DMS79 treated with DMSO at 0.1 percent for 48 hours (cell line): ENCODE data around the gene GLB1L3.

ENCODE experiments used
- DNase-seq: peaks from one replicate; lab custom pipeline; 2025; lab: John Stamatoyannopoulos, UW

Gene GLB1L3

DNA sequence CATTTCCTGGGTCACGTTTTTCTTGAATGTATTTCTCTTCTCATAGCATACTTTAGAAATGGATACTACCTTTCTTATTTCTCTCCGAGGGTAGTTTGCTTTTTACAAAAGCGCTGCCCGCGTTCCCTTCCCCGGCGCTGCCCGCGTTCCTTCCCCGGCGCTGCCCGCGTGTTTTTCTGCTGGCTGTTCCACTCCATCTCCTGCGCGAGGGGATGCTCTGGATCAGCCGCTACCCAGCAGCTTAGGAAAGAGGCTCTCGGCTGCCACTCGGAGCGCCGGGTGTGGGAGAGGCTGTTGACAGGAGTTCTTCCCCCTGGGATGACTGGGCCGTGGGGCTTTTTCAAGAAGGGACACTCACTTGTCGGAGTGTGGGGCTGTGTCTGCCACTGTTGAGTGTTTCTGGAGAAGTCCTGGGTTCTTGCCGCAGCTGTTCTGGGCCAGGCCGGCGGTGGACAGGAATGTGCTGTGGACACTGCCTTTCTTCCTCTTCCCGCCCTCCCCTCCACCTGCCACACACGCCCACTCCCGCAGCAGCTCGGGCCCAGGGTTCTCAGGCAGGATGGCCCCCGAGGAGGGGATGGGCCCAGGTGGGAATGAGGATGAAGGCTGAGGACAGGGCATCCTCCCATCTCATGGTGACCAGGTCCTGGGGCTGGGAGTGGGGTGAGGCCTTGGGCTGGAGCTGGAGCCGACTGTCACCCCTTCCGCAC lies 86.2 kb downstream of the GLB1L3 start:
- DNase-seq: no peak

DNA sequence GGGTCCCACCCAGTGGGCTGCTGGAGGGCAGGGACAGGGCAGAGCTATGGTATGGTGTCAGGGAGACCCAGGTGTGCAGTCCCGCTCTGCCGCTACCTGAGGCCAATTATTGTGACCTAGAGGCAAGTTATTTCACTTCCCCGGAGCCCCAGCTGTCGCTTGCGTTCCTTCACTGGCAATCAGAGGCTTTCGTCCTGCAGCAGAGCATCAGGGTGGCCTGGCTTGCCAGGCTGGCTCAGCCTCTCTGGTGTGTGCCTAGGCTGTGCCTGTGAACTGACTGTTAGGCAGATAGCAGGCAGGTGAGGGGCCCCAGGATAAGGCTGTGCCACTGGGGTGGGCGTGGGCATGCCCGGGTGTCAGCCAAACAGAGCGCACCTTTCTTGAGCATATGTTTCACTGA lies 87.0 kb downstream of the GLB1L3 start:
- DNase-seq: no peak

DNA sequence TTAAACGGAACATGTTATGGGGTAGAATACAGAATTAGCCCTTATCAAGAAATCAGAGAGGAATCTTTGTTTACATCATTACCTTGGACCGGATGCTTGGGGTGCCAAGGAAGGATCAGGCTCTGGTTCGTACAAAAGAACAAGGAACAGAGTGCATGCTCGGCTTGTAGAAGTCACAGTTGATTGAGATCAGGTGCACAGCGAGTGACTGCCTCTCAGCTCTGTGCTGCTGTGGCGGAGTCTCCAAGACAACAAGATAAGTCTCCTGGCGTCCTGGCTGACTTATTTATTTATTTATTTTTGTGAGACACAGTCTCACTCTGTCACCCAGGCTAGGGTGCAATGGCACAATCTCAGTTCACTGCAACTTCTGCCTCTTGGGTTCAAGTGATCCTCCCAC lies 87.4 kb downstream of the GLB1L3 start:
- DNase-seq: peak; percentile 98

DNA sequence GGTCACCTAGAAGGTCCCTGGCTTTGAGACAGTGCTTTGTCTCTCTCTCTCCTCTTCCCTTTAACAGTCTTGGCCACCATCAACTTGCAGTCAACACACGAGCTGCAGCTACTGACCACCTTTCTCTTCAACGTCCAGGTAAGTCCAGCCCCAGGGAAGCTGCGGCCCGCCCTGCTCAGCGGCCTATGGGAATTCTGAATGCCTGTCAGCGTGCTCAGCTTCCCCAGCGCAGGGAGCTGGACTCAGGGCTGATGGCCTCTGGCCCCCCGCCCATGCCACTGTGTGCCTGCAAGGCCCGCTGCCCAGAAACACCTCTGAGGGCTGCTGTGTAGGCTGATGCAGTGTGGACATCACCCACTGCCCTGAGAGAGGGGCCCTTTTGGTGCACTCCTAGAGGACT lies 88.1 kb downstream of the GLB1L3 start:
- no peak for DNase-seq

DNA sequence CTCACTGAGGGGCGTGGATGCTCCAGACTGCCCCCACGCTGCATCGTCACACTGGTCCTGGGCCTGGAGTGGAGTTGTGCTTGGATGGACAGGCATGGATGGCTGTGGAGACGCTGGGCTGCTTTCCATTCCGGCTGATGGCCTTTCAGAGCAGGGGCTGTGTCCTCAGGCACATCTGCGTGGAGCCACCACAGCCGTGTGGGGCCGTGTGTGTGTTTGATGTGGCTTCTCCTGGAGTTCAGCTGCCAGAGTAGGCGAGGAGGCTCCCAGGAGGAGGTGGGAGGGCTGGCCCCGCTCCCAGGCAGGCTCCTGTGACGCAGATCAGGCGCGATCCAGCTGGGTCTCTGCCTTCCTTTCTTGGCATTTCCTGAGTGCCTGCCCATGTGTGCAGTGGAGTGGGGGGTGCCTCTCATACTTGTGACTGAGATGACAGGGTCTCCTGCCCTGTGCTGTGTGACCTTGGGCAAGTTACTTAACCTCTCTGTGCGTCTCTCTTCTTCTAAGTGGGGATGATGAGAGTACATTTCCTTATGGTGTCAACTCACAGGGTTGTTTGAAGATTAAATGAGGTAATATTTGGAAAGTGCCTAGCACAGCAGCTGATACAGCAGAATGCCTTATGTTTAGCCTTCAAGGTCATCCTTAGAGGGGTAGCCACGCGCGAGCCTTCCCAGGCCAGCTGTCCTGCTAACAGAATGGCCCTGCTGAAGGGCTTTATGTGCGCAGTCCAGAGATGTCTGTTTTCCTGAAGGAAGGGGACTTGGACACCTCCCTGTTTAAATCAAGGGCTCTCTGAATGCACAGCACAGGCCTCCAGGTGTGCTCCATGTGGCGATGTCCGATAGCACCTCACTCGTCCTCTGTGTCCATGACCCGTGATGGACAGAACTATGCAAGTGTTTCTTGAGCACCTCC lies 89.1 kb downstream of the GLB1L3 start:
- DNase-seq: peak; percentile 31

DNA sequence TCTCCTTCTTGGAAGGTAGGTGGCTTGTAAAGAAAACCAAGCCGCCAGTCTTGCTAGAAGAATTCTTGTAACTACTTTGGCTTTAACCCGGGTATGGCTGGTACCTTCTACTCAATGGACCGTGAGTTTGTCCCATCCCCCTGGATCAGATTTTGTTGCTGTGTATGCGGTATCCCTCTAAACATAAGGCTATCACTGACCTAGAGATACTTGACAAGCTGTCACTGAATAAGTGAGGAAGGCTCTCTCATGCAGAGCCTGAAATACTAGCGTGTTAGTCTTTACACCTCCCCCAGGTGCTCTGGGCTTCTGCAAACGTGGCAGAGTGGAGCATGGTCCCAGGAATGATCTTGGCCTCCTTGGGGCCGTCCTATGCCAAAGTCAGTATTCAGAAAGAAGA lies 90.1 kb downstream of the GLB1L3 start:
- DNase-seq: no peak

DNA sequence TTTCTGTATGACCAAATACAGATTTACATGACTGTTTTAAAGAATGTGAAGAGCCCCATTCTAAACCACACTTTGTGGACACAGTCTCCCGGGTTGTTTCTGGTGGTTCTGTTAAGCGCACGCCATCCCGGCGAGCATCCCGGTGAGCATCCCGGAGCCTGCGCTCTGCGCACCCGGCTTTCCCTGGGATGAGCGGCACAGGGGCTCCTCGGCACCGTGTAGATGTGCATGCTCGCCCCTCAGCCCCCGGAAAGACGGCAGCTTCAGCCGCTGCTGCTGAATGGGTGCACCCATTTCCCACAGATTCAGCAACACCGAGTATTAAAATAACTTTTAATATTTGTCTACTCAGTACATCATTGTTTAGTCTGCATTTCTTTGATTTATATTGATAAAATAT lies 91.6 kb downstream of the GLB1L3 start:
- DNase-seq: no peak
